Neuron (in vitro differentiated cells): ENCODE results near the gene UNC13A.

ENCODE experiments used
- H2AFZ ChIP-seq: one replicate; pipeline ENCODE4 v1.6.1; 2013; ENCODE audit warnings: low read depth, mild to moderate bottlenecking, inconsistent platforms, low read length, moderate library complexity
- H3K27me3 ChIP-seq: one replicate; pipeline ENCODE4 v1.6.1; 2013; ENCODE audit warnings: low read length; ENCODE audit not compliant: insufficient read depth
- H3K36me3 ChIP-seq: one replicate; pipeline ENCODE4 v1.6.1; 2013; ENCODE audit warnings: low read length; ENCODE audit not compliant: insufficient read depth
- H3K4me1 ChIP-seq: one replicate; pipeline ENCODE4 v1.6.1; 2013; ENCODE audit warnings: low read length; ENCODE audit not compliant: insufficient read depth
- H3K4me3 ChIP-seq: 2 replicates; pipeline ENCODE4 v1.5.1; 2013; ENCODE audit warnings: mild to moderate bottlenecking, low read length, moderate library complexity
- H3K9me3 ChIP-seq: one replicate; pipeline ENCODE4 v1.6.1; 2013; ENCODE audit warnings: low read length

UNC13A gene

GRCh38 chr19:17687857-17688784, at the start of gene UNC13A:
Gene UNC13A, minus strand, starts transcription at chr19:17688354. Its CDS starts 155 bp downstream, at chr19:17688199.
- Histone ChIP-seq H3K9me3 (no peaks in the 10 kb centered on the region), H3K36me3 (no peaks in the 10 kb centered on the region), H2AFZ (peak within 1 kb of the TSS; percentile 84), H3K4me3 (peak within 1 kb of the TSS; percentile 87), H3K27me3 (no peaks in the 10 kb centered on the region), H3K4me1 (peaks cover 24% of the 10 kb centered on the region)

DNA sequence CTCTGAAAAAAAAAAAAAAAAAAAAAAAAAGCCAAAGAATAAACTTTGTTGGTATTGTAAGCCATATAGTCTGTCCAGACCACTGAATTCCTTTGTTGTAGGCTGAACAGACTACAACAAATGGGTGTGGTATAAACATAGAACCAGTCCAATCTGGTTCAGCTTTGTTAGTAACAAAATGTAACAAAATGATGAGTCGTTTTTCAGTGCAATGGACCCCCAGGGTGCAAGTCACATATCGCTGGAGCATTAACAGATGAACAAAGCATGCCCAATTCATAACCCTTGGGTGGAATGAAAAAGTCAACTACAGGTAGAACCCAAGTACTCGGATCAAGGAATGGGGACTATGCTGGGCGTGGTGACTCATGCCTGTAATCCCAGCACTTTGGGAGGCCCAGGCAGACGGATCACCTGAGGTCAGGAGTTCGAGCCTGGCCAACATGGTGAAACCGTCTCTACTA, 49.6 kb upstream of the UNC13A start:
- Histone ChIP-seq H3K4me3 (no peak overlapping the region), H3K4me1 (no peaks in the 10 kb centered on the region), H2AFZ (no peak overlapping the region), H3K9me3 (peaks cover 17% of the 10 kb centered on the region), H3K36me3 (peaks cover 30% of the 10 kb centered on the region), H3K27me3 (no peaks in the 10 kb centered on the region)

- H3K36me3 ChIP-seq, result peaks cover 48% of the 10 kb centered on the region
- no peak overlapping the region for H3K4me3 ChIP-seq
- H3K27me3 ChIP-seq, result no peaks in the 10 kb centered on the region
- no peak overlapping the region for H2AFZ ChIP-seq
- peaks cover 3% of the 10 kb centered on the region for H3K9me3 ChIP-seq
- H3K4me1 ChIP-seq, result no peaks in the 10 kb centered on the region
These were observed 47.3 kb upstream of the UNC13A start for GRCh38 chr19:17735410-17735809.

- Histone ChIP-seq H3K4me1 (no peaks in the 10 kb centered on the region), H3K4me3 (no peak overlapping the region), H2AFZ (no peak overlapping the region), H3K36me3 (peaks cover 60% of the 10 kb centered on the region), H3K9me3 (peaks cover 8% of the 10 kb centered on the region), H3K27me3 (no peaks in the 10 kb centered on the region)
These were observed 46.0 kb upstream of the UNC13A start for GRCh38 chr19:17734146-17734545.

DNA sequence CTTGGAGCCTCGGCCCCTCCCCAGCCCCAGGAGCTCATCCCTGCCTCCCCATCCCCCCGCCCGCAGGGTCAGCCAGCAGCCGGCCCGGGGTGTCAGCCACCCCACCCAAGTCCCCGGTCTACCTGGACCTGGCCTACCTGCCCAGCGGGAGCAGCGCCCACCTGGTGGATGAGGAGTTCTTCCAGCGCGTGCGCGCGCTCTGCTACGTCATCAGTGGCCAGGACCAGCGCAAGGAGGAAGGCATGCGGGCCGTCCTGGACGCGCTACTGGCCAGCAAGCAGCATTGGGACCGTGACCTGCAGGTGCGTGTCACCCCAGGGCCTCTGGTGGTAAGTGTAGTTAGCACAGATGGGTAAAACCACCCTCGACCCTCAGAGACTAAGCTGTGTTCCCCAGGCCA, 45.0 kb upstream of the UNC13A start:
- H3K4me1 ChIP-seq, result no peaks in the 10 kb centered on the region
- H3K27me3 ChIP-seq, result no peaks in the 10 kb centered on the region
- no peak overlapping the region for H3K4me3 ChIP-seq
- H3K9me3 ChIP-seq, result peaks cover 8% of the 10 kb centered on the region
- H3K36me3 ChIP-seq, result peaks cover 70% of the 10 kb centered on the region
- no peak overlapping the region for H2AFZ ChIP-seq

DNA sequence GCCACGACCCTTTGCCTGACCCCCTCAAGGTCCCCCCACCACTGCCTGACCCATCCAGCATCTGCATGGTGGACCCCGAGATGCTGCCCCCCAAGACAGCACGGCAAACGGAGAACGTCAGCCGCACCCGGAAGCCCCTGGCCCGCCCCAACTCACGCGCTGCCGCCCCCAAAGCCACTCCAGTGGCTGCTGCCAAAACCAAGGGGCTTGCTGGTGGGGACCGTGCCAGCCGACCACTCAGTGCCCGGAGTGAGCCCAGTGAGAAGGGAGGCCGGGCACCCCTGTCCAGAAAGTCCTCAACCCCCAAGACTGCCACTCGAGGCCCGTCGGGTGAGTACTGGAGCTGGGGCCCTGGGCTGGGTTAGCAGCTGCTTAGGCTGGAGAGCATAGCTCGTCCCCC, 39.7 kb upstream of the UNC13A start:
- Histone ChIP-seq H3K9me3 (peaks cover 8% of the 10 kb centered on the region), H3K36me3 (peaks cover 85% of the 10 kb centered on the region), H3K4me1 (no peaks in the 10 kb centered on the region), H3K4me3 (no peak overlapping the region), H2AFZ (no peak overlapping the region), H3K27me3 (no peaks in the 10 kb centered on the region)

GRCh38 chr19:17726964-17727773, 39.0 kb upstream of the UNC13A start:
- Histone ChIP-seq H3K4me1 (no peaks in the 10 kb centered on the region), H3K9me3 (peaks cover 8% of the 10 kb centered on the region), H3K4me3 (no peak overlapping the region), H2AFZ (no peak overlapping the region), H3K36me3 (peaks cover 83% of the 10 kb centered on the region), H3K27me3 (no peaks in the 10 kb centered on the region)

- H3K4me1 ChIP-seq, result peaks cover 1% of the 10 kb centered on the region
- H3K9me3 ChIP-seq, result peaks cover 8% of the 10 kb centered on the region
- H3K27me3 ChIP-seq, result no peaks in the 10 kb centered on the region
- no peak overlapping the region for H2AFZ ChIP-seq
- H3K4me3 ChIP-seq, result no peak overlapping the region
- H3K36me3 ChIP-seq, result peaks cover 84% of the 10 kb centered on the region
These were observed 38.1 kb upstream of the UNC13A start for GRCh38 chr19:17726136-17726741.

DNA sequence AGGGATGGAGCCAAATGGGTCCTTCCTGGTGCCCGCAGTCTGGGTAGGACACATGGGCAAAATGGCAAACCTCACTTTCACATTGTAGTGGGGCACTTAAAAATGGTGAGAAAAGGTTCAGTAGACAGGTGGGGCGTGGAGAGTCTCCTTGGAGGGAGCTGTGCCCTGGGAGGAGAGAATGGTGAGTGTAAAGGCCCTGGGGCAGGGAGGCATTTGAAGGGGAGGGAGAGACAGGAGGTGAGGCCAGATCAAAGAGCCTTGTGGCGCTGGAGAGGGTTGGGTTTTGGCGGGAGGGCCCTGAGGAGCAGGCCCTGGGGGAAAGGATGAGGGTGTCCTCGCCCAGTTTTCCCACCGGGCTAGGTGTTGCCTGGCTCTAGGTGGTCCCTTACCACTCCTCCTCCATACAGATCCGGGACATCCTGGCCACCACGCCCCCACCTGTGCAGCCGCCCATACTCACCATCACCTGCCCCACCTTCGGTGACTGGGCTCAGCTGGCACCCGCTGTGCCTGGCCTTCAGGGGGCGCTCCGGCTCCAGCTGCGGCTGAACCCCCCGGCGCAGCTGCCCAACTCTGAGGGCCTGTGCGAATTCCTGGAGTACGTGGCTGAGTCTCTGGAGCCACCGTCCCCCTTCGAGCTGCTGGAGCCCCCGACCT, 37.4 kb upstream of the UNC13A start:
- Histone ChIP-seq H3K27me3 (no peaks in the 10 kb centered on the region), H3K9me3 (peaks cover 5% of the 10 kb centered on the region), H3K4me3 (no peak overlapping the region), H3K4me1 (peaks cover 8% of the 10 kb centered on the region), H3K36me3 (peaks cover 84% of the 10 kb centered on the region), H2AFZ (no peak overlapping the region)

- Histone ChIP-seq H3K27me3 (no peaks in the 10 kb centered on the region), H3K4me3 (no peak overlapping the region), H3K4me1 (peaks cover 14% of the 10 kb centered on the region), H3K36me3 (peaks cover 75% of the 10 kb centered on the region), H2AFZ (no peak overlapping the region), H3K9me3 (no peaks in the 10 kb centered on the region)
These were observed 36.5 kb upstream of the UNC13A start for GRCh38 chr19:17724655-17725054.

DNA sequence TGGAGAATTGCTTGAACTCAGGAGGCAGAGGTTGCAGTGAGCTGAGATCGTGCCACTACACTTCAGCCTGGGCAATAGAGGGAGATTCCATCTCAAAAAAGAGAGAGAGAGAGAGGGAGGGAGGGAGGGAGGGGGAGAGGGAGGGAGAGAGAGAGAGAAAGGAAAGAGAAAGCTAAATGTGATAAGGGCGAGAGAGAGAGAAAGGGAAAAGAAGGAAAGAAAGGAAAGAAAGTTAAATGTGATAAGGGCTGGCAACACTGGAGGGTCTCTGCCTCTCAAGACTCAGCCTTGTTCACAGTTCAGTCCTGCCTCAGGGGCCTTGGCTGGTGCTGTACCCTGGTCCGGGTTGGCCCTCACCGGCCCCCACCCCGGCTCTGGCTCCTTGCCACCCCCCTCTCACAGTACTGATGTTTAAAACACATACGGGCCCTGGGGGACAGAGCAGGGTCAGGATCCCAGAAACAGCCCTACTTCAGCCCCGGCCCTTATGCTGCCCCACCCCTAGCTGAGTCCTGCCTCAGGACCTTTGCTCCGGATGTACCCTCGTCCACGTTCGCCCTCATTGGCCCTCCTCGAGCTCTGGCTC, 34.6 kb upstream of the UNC13A start:
- Histone ChIP-seq H3K27me3 (no peaks in the 10 kb centered on the region), H2AFZ (no peak overlapping the region), H3K4me1 (peaks cover 20% of the 10 kb centered on the region), H3K9me3 (no peaks in the 10 kb centered on the region), H3K36me3 (peaks cover 58% of the 10 kb centered on the region), H3K4me3 (no peak overlapping the region)

DNA sequence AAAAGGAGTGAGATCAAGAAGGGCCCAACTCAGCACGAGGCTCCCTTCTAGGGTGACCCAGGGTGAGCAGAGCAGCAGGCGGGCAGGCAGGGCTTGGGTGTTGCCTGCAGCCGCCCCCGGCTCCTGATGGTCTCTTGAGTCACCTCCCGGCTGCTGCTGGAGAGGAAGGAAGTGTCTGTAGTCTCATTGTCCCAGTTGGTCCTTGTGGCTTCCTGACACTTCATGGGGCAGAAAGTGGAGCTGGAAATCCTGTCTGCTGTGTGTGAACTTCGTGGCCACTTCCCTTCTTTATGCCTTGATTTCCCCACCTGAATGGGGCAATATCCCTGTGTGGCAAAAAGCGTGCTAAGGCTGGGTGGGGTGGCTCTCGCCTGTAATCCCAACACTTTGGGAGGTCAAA, 33.7 kb upstream of the UNC13A start:
- H3K4me1 ChIP-seq, result peaks cover 20% of the 10 kb centered on the region
- peaks cover 48% of the 10 kb centered on the region for H3K36me3 ChIP-seq
- no peak overlapping the region for H3K4me3 ChIP-seq
- H3K27me3 ChIP-seq, result no peaks in the 10 kb centered on the region
- H2AFZ ChIP-seq, result no peak overlapping the region
- no peaks in the 10 kb centered on the region for H3K9me3 ChIP-seq
